ENCODE data around the gene MLPH. TPM values are rescaled to one million over a fixed set of nuclear protein-coding genes. Genes with fewer than 3 reads are reported as not detected.
A peak's percentile ranks its signal among the peaks of the same experiment; 100 is the strongest.

Gene MLPH
- total RNA-seq, 1 experiment from 2014 or later = 107 TPM

GRCh38 chr2:237495521-237496117 lies 8.6 kb downstream of the MLPH start:
- DNase-seq (ENCODE audit: extremely low read depth, low read depth) = no peak

GRCh38 chr2:237496428-237496827 lies 9.4 kb downstream of the MLPH start:
- DNase-seq (ENCODE audit: extremely low read depth, low read depth) = no peak

- no peak for DNase-seq (ENCODE audit: extremely low read depth, low read depth)
Observed at GRCh38 chr2:237497009-237497837, 10.2 kb downstream of the MLPH start.

GRCh38 chr2:237497838-237498186 lies 10.8 kb downstream of the MLPH start:
- no peak for DNase-seq (ENCODE audit: extremely low read depth, low read depth)

- no peak for DNase-seq (ENCODE audit: extremely low read depth, low read depth)
Observed at GRCh38 chr2:237498341-237498740, 11.3 kb downstream of the MLPH start.

GRCh38 chr2:237500681-237501424 lies 13.8 kb downstream of the MLPH start:
- DNase-seq (ENCODE audit: extremely low read depth, low read depth) = peak; percentile 94

- no peak for DNase-seq (ENCODE audit: extremely low read depth, low read depth)
Observed at GRCh38 chr2:237501892-237502513, 15.0 kb downstream of the MLPH start.

GRCh38 chr2:237503201-237503600 lies 16.1 kb downstream of the MLPH start:
- DNase-seq (ENCODE audit: extremely low read depth, low read depth) = no peak

GRCh38 chr2:237505188-237505939 lies 18.3 kb downstream of the MLPH start:
- DNase-seq (ENCODE audit: extremely low read depth, low read depth) = no peak

- DNase-seq (ENCODE audit: extremely low read depth, low read depth) = no peak
Observed at GRCh38 chr2:237507512-237507911, 20.5 kb downstream of the MLPH start.

GRCh38 chr2:237508361-237508760 lies 21.3 kb downstream of the MLPH start:
- DNase-seq (ENCODE audit: extremely low read depth, low read depth) = no peak

GRCh38 chr2:237509151-237509550 lies 22.1 kb downstream of the MLPH start:
- no peak for DNase-seq (ENCODE audit: extremely low read depth, low read depth)

- DNase-seq (ENCODE audit: extremely low read depth, low read depth) = no peak
Observed at GRCh38 chr2:237509905-237510304, 22.9 kb downstream of the MLPH start.

- DNase-seq (ENCODE audit: extremely low read depth, low read depth) = no peak
Observed at GRCh38 chr2:237510502-237511217, 23.6 kb downstream of the MLPH start.

GRCh38 chr2:237511433-237511832 lies 24.4 kb downstream of the MLPH start:
- DNase-seq (ENCODE audit: extremely low read depth, low read depth) = no peak

- DNase-seq (ENCODE audit: extremely low read depth, low read depth) = no peak
Observed at GRCh38 chr2:237511885-237512405, 24.9 kb downstream of the MLPH start.

GRCh38 chr2:237512774-237513466 lies 25.9 kb downstream of the MLPH start:
- DNase-seq (ENCODE audit: extremely low read depth, low read depth) = peak; percentile 87

- DNase-seq (ENCODE audit: extremely low read depth, low read depth) = no peak
Observed at GRCh38 chr2:237513693-237514092, 26.6 kb downstream of the MLPH start.

All from NCI-H460 (cell line).